ENCODE results near the gene ZNF236. TPM values are rescaled to one million over a fixed set of nuclear protein-coding genes. Genes with fewer than 3 reads are reported as not detected.

ZNF236 gene
- total RNA-seq, 1 experiment from 2014 or later: 22.2 TPM

- DNase-seq: no peak
- peaks cover 7% of the 10 kb centered on the region for H3K4me1 Mint-ChIP-seq (ENCODE audit: low read depth, unreplicated experiment)
- no peak overlapping the region for H3K27ac Mint-ChIP-seq (ENCODE audit: unreplicated experiment)
- H3K4me3 Mint-ChIP-seq (ENCODE audit: low read depth, unreplicated experiment): no peak overlapping the region
- BruUV-seq (replicated peaks): no TSS peak
- TF ChIP-seq CTCF (IDR thresholded peaks at IDR 0.05; ENCODE audit: unreplicated experiment): no peak
- no peaks in the 10 kb centered on the region for H3K36me3 Mint-ChIP-seq (ENCODE audit: insufficient read depth, unreplicated experiment)
- CTCF ChIA-PET: interaction anchor here (0.8 to 1.6 kb wide), 2 partner anchors 9 to 77 kb away, joined by 3 to 4 read pairs; no protein-coding TSS in a partner anchor
- H3K9me3 Mint-ChIP-seq (ENCODE audit: low read depth, unreplicated experiment): no peaks in the 10 kb centered on the region
- H3K27me3 Mint-ChIP-seq (ENCODE audit: unreplicated experiment): peaks cover 45% of the 10 kb centered on the region
- intact Hi-C loops (cut with micrococcal nuclease; ENCODE audit: unreplicated experiment): no loop called here
These were observed 155.4 kb downstream of the ZNF236 start for GRCh38 chr18:76977684-76978232.

DNA sequence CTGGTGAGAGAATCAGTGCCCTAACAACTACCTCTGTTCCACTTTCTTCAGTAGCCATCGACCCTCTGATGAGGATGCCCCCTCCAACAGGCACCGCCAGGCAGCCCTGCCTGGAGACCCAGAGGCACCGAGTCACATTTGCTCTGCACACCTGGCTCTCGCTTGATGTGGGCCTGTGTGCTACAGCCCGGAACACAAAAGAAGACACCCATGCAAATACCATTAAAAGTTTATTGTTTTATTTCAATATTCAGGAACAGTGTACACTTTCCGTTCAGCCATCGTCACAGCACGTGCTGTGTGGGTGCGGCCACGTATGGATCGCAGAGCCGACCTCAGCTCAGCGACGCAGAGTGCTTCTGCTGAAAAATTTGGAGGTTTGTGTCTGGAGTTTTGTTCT lies 156.3 kb downstream of the ZNF236 start:
- Mint-ChIP-seq H3K4me1 (ENCODE audit: low read depth, unreplicated experiment) (peaks cover 14% of the 10 kb centered on the region), H3K9me3 (ENCODE audit: low read depth, unreplicated experiment) (no peaks in the 10 kb centered on the region), H3K36me3 (ENCODE audit: insufficient read depth, unreplicated experiment) (no peaks in the 10 kb centered on the region), H3K27me3 (ENCODE audit: unreplicated experiment) (peaks cover 37% of the 10 kb centered on the region), H3K4me3 (ENCODE audit: low read depth, unreplicated experiment) (no peak overlapping the region), H3K27ac (ENCODE audit: unreplicated experiment) (no peak overlapping the region)
- CTCF ChIA-PET: interaction anchor here (0.7 kb wide), 1 partner anchor 53 kb away, joined by 3 read pairs; no protein-coding TSS in a partner anchor
- no TSS peak for BruUV-seq (replicated peaks)
- intact Hi-C loops (cut with micrococcal nuclease; ENCODE audit: unreplicated experiment): no loop called here
- no peak for TF ChIP-seq CTCF (IDR thresholded peaks at IDR 0.05; ENCODE audit: unreplicated experiment)
- DNase-seq: no peak

DNA sequence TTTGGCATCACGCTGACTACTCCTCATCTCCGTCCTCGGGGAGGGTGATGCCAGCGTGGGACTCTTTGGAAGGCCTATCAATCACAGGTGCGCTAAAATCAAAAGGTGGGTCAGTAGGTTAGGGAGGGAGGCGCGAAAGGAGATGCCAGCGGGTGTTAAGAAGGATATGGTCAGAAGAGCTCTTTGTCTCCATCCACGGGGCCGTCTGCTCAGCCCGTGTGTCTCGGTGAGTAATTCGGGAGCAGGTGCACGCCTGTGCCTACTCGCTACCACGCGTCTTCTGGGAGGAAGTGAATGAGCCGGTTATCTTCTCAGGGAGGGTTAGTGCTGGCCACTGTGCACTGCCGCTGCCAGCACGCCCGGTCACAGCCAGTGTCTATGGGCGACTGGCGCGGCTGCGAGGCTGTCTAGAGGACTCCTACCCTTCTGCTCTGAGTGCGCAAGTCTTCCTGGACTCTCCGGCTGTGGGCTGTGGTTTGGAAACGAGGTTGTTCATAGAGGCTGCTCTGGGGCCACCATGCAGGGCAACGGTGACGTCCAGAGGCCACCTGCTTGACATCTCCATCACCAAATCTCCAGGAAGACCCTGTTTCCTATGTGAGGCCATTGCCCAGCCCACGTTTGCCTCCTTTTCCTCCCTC lies 156.9 kb downstream of the ZNF236 start:
- Mint-ChIP-seq H3K27me3 (ENCODE audit: unreplicated experiment) (peaks cover 30% of the 10 kb centered on the region), H3K4me3 (ENCODE audit: low read depth, unreplicated experiment) (no peak overlapping the region), H3K36me3 (ENCODE audit: insufficient read depth, unreplicated experiment) (no peaks in the 10 kb centered on the region), H3K27ac (ENCODE audit: unreplicated experiment) (no peak overlapping the region), H3K4me1 (ENCODE audit: low read depth, unreplicated experiment) (peaks cover 14% of the 10 kb centered on the region), H3K9me3 (ENCODE audit: low read depth, unreplicated experiment) (no peaks in the 10 kb centered on the region)
- DNase-seq: no peak
- no TSS peak for BruUV-seq (replicated peaks)
- no peak for TF ChIP-seq CTCF (IDR thresholded peaks at IDR 0.05; ENCODE audit: unreplicated experiment)
- intact Hi-C loops (cut with micrococcal nuclease; ENCODE audit: unreplicated experiment): no loop called here
- CTCF ChIA-PET: interaction anchor here (0.7 kb wide), 1 partner anchor 28 kb away, joined by 3 read pairs; no protein-coding TSS in a partner anchor

DNA sequence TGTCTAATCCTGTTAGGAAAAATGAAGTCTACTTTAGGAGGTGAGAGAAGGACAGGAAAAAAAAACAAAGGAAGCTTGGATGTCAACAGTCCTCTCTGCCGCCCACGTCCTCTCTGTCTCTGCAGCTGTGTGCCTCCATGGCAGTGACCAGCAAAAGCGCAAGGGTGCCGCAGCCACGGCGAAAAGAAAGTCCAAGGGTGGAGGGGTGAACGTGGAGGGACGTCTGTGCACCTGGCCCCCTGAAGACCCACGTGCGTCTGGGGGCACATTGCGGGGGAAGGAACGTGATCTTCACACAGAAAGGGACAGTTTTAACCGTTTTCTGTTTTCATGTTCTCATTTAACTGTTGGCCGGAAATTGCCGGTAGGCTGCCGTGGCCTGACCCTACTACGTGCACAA lies 157.5 kb downstream of the ZNF236 start:
- CTCF ChIA-PET: interaction anchor here (0.7 to 1.2 kb wide), 2 partner anchors 11 to 27 kb away, joined by 3 to 4 read pairs; no protein-coding TSS in a partner anchor
- peaks cover 14% of the 10 kb centered on the region for H3K4me1 Mint-ChIP-seq (ENCODE audit: low read depth, unreplicated experiment)
- intact Hi-C loops (cut with micrococcal nuclease; ENCODE audit: unreplicated experiment): loop anchor here (10.0 kb wide), 1 partner anchor 485 kb away; no protein-coding TSS in a partner anchor
- no peak for TF ChIP-seq CTCF (IDR thresholded peaks at IDR 0.05; ENCODE audit: unreplicated experiment)
- H3K9me3 Mint-ChIP-seq (ENCODE audit: low read depth, unreplicated experiment): no peaks in the 10 kb centered on the region
- peaks cover 24% of the 10 kb centered on the region for H3K27me3 Mint-ChIP-seq (ENCODE audit: unreplicated experiment)
- no TSS peak for BruUV-seq (replicated peaks)
- no peak overlapping the region for H3K4me3 Mint-ChIP-seq (ENCODE audit: low read depth, unreplicated experiment)
- no peaks in the 10 kb centered on the region for H3K36me3 Mint-ChIP-seq (ENCODE audit: insufficient read depth, unreplicated experiment)
- H3K27ac Mint-ChIP-seq (ENCODE audit: unreplicated experiment): no peak overlapping the region
- no peak for DNase-seq

All from Calu3 (cell line).